GM23338 (cell line): ENCODE measurements around the gene HHEX.

Experiments
- CREB1 ChIP-seq: fragments of 250-450 bp; sonication (Bioruptor Pico); IDR thresholded peaks from 2 replicates; pipeline ENCODE4 v1.5.0; 2020; ENCODE audit warnings: low read depth, mild to moderate bottlenecking, moderate library complexity
- CTCF ChIP-seq, 2 experiments: fragments of 200-600 bp in 1 of 2; sonication (generic) in 1 of 2; conservative IDR thresholded peaks; 2 replicates each; pipeline versions ENCODE4 v1.5.1 to v1.6.1; 2016 to 2017; ENCODE audit warnings: antibody characterized with exemption in 2 of 2, low read depth in 2 of 2, mild to moderate bottlenecking in 2 of 2, moderate library complexity in 1 of 2
- ETS1 ChIP-seq: IDR thresholded peaks from 2 replicates; pipeline ENCODE4 v1.6.1; 2016; ENCODE audit warnings: antibody characterized with exemption
- EZH2 ChIP-seq: fragments of 200-600 bp; sonication (generic); IDR thresholded peaks from one replicate; pipeline ENCODE4 v1.8.0; 2017; ENCODE audit warnings: antibody characterized with exemption, mild to moderate bottlenecking, low read depth; ENCODE audit not compliant: unreplicated experiment
- EZH2phosphoT487 ChIP-seq: fragments of 200-600 bp; sonication (generic); IDR thresholded peaks from one replicate; pipeline ENCODE4 v1.8.1; 2018; ENCODE audit warnings: antibody characterized with exemption; ENCODE audit not compliant: unreplicated experiment
- JUNB ChIP-seq: IDR thresholded peaks from one replicate; pipeline ENCODE4 v1.6.1; 2016; ENCODE audit warnings: antibody characterized with exemption; ENCODE audit not compliant: unreplicated experiment
- NANOG ChIP-seq: IDR thresholded peaks from 2 replicates; pipeline ENCODE4 v1.6.1; 2016; ENCODE audit warnings: antibody characterized with exemption, borderline replicate concordance
- POLR2AphosphoS5 ChIP-seq: IDR thresholded peaks from 2 replicates; pipeline ENCODE4 v1.6.1; 2016; ENCODE audit warnings: antibody characterized with exemption, low read depth
- REST ChIP-seq: IDR thresholded peaks from one replicate; pipeline ENCODE4 v1.6.1; 2018; ENCODE audit warnings: antibody characterized with exemption; ENCODE audit not compliant: unreplicated experiment
- STAT1 ChIP-seq: IDR thresholded peaks from one replicate; pipeline ENCODE4 v1.6.1; 2016; ENCODE audit warnings: antibody characterized with exemption; ENCODE audit not compliant: unreplicated experiment
- ZNF331 ChIP-seq: fragments of 250-450 bp; sonication (Bioruptor Pico); IDR thresholded peaks from 2 replicates; pipeline ENCODE4 v1.5.0; 2020; ENCODE audit warnings: low read depth, mild to moderate bottlenecking, moderate library complexity

GRCh38 chr10:92690915-92691590 lies 1.3 kb downstream of the HHEX start:
- no peak for TF ChIP-seq CTCF (conservative IDR thresholded peaks at IDR 0.05; ENCODE audit: low read depth in 2 of 2)
- TF ChIP-seq EZH2 = peak; percentile 90
- peak; percentile 35 for TF ChIP-seq EZH2phosphoT487
- TF ChIP-seq REST = no peak
- no peak for TF ChIP-seq POLR2AphosphoS5
- no peak for TF ChIP-seq JUNB
- no peak for TF ChIP-seq ETS1
- TF ChIP-seq CREB1 (CRISPR knock-in tag) = no peak
- no peak for TF ChIP-seq ZNF331 (CRISPR knock-in tag)
- no peak for TF ChIP-seq STAT1
- TF ChIP-seq NANOG = peak; percentile 63; the same call in 1 of the 2 replicates
